H1 (cell line): ENCODE data around the gene ANK3. TPM values are rescaled to one million over a fixed set of nuclear protein-coding genes. Genes with fewer than 3 reads are reported as not detected.

Experiments
- CTCF ChIA-PET: fragments of 300-600 bp; sonication (Branson Sonifier 250); formaldehyde crosslinking; loops from one replicate; lab custom pipeline; 2021; ENCODE audit not compliant: partially characterized antibody; lab: Charles Lee
- POLR2A ChIA-PET: fragments of 300-600 bp; sonication (Branson Sonifier 250); formaldehyde crosslinking; loops from one replicate; lab custom pipeline; 2021; ENCODE audit warnings: inconsistent platforms; ENCODE audit not compliant: partially characterized antibody; lab: Charles Lee
- DNase-seq, 2 experiments: peaks; one replicate each; pipeline versions ENCODE4 v3.0.0 to v3.0.0-alpha.2; 2010 to 2022; ENCODE audit warnings: low spot score in 2 of 2, low read depth in 1 of 2, mixed read lengths in 1 of 2
- FAIRE-seq: peaks from 2 replicates; lab custom pipeline; 2011; peaks lifted over from hg19 to GRCh38; lab: Jason Lieb, UNC
- H2AFZ ChIP-seq: 2 replicates; pipeline ENCODE4 v1.8.1; 2012; ENCODE audit warnings: low read length, inconsistent platforms
- H2AK5ac ChIP-seq: 2 replicates; pipeline ENCODE4 v1.6.1; 2013; ENCODE audit warnings: low read depth, low read length
- H2BK120ac ChIP-seq: replicated peaks from 2 replicates; pipeline ENCODE3; 2013; ENCODE audit warnings: low read depth, low read length, inconsistent platforms
- H2BK12ac ChIP-seq: 2 replicates; pipeline ENCODE4 v1.6.1; 2013; ENCODE audit warnings: low read depth, low read length
- H2BK15ac ChIP-seq: 2 replicates; pipeline ENCODE4 v1.6.1; 2013; ENCODE audit warnings: low read length
- H2BK20ac ChIP-seq: 2 replicates; pipeline ENCODE4 v1.6.1; 2013; ENCODE audit warnings: low read length
- H2BK5ac ChIP-seq: 2 replicates; pipeline ENCODE4 v1.6.1; 2013; ENCODE audit warnings: low read depth, low read length
- H3K14ac ChIP-seq: 2 replicates; pipeline ENCODE4 v1.6.1; 2013; ENCODE audit warnings: inconsistent platforms; ENCODE audit not compliant: insufficient read length
- H3K18ac ChIP-seq: 2 replicates; pipeline ENCODE4 v1.6.1; 2013; ENCODE audit warnings: low read length; ENCODE audit errors: extremely low read depth
- H3K23ac ChIP-seq: 2 replicates; pipeline ENCODE4 v1.6.1; 2013; ENCODE audit warnings: inconsistent platforms; ENCODE audit not compliant: insufficient read length
- H3K23me2 ChIP-seq: 2 replicates; pipeline ENCODE4 v1.6.1; 2013; ENCODE audit warnings: low read depth, low read length
- H3K27ac ChIP-seq: 2 replicates; pipeline ENCODE4 v1.6.1; 2011; ENCODE audit warnings: low read depth, low read length, inconsistent platforms
- H3K27me3 ChIP-seq, 4 experiments: replicated peaks in 1 of 4; 1 replicate in 1 of 4; 2 replicates in 3 of 4; pipeline versions ENCODE4 v1.6.1 to v1.8.1; 2011 to 2013; ENCODE audit warnings: low read length in 3 of 4, mild to moderate bottlenecking in 3 of 4, inconsistent platforms in 2 of 4, mixed read lengths in 2 of 4, moderate library complexity in 1 of 4; ENCODE audit not compliant: control insufficient read depth in 3 of 4, insufficient read depth in 3 of 4; ENCODE audit errors: extremely low read depth in 1 of 4
- H3K36me3 ChIP-seq, 4 experiments: 2 replicates each; pipeline versions ENCODE4 v1.6.1 to v1.8.1; 2011 to 2013; ENCODE audit warnings: mild to moderate bottlenecking in 4 of 4, low read length in 3 of 4, moderate library complexity in 2 of 4, control low read depth in 1 of 4, inconsistent platforms in 1 of 4; ENCODE audit not compliant: insufficient read depth in 4 of 4, control insufficient read depth in 2 of 4
- H3K4ac ChIP-seq: replicated peaks from 2 replicates; pipeline ENCODE3; 2013; ENCODE audit warnings: low read length, low read depth, mixed read lengths, inconsistent platforms; ENCODE audit not compliant: insufficient read length
- H3K4me1 ChIP-seq, 4 experiments: replicated peaks in 1 of 4; 1 replicate in 1 of 4; 2 replicates in 3 of 4; pipeline versions ENCODE4 v1.6.1 to v1.8.1; 2011 to 2013; ENCODE audit warnings: low read length in 3 of 4, inconsistent platforms in 2 of 4, mixed read lengths in 1 of 4; ENCODE audit not compliant: insufficient read depth in 4 of 4, control insufficient read depth in 3 of 4
- H3K4me2 ChIP-seq, 2 experiments: 2 replicates each; pipeline versions ENCODE4 v1.6.1 to v1.8.1; 2011 to 2013; ENCODE audit warnings: low read depth in 2 of 2, low read length in 2 of 2, control low read depth in 1 of 2, inconsistent platforms in 1 of 2, mild to moderate bottlenecking in 1 of 2; ENCODE audit not compliant: insufficient read depth in 1 of 2
- H3K4me3 ChIP-seq, 4 experiments: fragments of 200-600, 300-600 bp in 1 of 4; sonication (generic), shearing (Covaris generic), sonication (Bioruptor Twin) in 1 of 4; 2 replicates each; pipeline versions ENCODE4 v1.5.1 to v1.8.1; 2011 to 2016; ENCODE audit warnings: low read length in 4 of 4, low read depth in 3 of 4, control low read depth in 2 of 4, inconsistent platforms in 2 of 4, mild to moderate bottlenecking in 2 of 4, mixed read lengths in 1 of 4, moderate library complexity in 1 of 4; ENCODE audit not compliant: insufficient read depth in 2 of 4; ENCODE audit errors: extremely low read depth in 1 of 4
- H3K56ac ChIP-seq: replicated peaks from 2 replicates; pipeline ENCODE3; 2013; ENCODE audit warnings: low read depth, mild to moderate bottlenecking, mixed read lengths, low read length, inconsistent platforms; ENCODE audit not compliant: insufficient read length
- H3K79me1 ChIP-seq: 2 replicates; pipeline ENCODE4 v1.6.1; 2013; ENCODE audit warnings: low read depth, low read length, control low read depth
- H3K79me2 ChIP-seq, 2 experiments: 2 replicates each; pipeline versions ENCODE4 v1.6.1 to v1.8.1; 2012 to 2013; ENCODE audit warnings: low read length in 2 of 2, mild to moderate bottlenecking in 2 of 2, inconsistent platforms in 1 of 2; ENCODE audit not compliant: insufficient read depth in 2 of 2, control insufficient read depth in 1 of 2
- H3K9ac ChIP-seq, 4 experiments: replicated peaks in 1 of 4; 1 replicate in 1 of 4; 2 replicates in 3 of 4; pipeline versions ENCODE4 v1.6.1 to v1.8.1; 2011 to 2013; ENCODE audit warnings: low read depth in 3 of 4, low read length in 3 of 4, control low read depth in 2 of 4, mild to moderate bottlenecking in 2 of 4, moderate library complexity in 2 of 4, inconsistent platforms in 1 of 4; ENCODE audit errors: extremely low read depth in 1 of 4
- H3K9me3 ChIP-seq, 2 experiments: 2 replicates each; pipeline versions ENCODE4 v1.6.1 to v1.8.1; 2012 to 2013; ENCODE audit warnings: mild to moderate bottlenecking in 2 of 2, moderate library complexity in 2 of 2, control low read depth in 1 of 2, inconsistent platforms in 1 of 2, low read depth in 1 of 2, low read length in 1 of 2, mixed read lengths in 1 of 2; ENCODE audit not compliant: insufficient read depth in 2 of 2
- H4K20me1 ChIP-seq, 2 experiments: replicated peaks in 1 of 2; 2 replicates each; pipeline versions ENCODE3 to v1.8.1; 2011 to 2013; ENCODE audit warnings: inconsistent platforms in 2 of 2, low read length in 2 of 2, mild to moderate bottlenecking in 1 of 2; ENCODE audit not compliant: insufficient read depth in 2 of 2, control insufficient read depth in 1 of 2
- H4K5ac ChIP-seq: 2 replicates; pipeline ENCODE4 v1.6.1; 2013; ENCODE audit warnings: low read length, low read depth, mixed read lengths, inconsistent platforms; ENCODE audit not compliant: insufficient read length
- H4K8ac ChIP-seq: 2 replicates; pipeline ENCODE4 v1.8.0; 2013; ENCODE audit warnings: mild to moderate bottlenecking, moderate library complexity, low read length, inconsistent platforms; ENCODE audit not compliant: insufficient read depth; ENCODE audit errors: extremely low read depth
- H4K91ac ChIP-seq: replicated peaks from 2 replicates; pipeline ENCODE3; 2013; ENCODE audit warnings: low read length, mixed read lengths, inconsistent platforms; ENCODE audit not compliant: insufficient read length
- EZH2 ChIP-seq: fragments of 200-600 bp; sonication (generic); IDR thresholded peaks from 2 replicates; pipeline ENCODE4 v1.7.1; 2012; ENCODE audit warnings: low read depth, mild to moderate bottlenecking, moderate library complexity, low read length, inconsistent platforms; ENCODE audit not compliant: severe bottlenecking
- WGBS, 2 experiments: shearing (Covaris generic) in 1 of 2; methylation state at CpG; one replicate each; pipeline versions ENCODE4 v1.1.6 to v1.1.7; 2013 to 2015; ENCODE audit warnings: low lambda C conversion rate in 2 of 2, mixed read lengths in 2 of 2, inconsistent platforms in 1 of 2, low coverage in 1 of 2, missing lambda C conversion rate in 1 of 2; ENCODE audit not compliant: insufficient replicate concordance in 2 of 2, insufficient coverage in 1 of 2, insufficient read length in 1 of 2; ENCODE audit errors: extremely low coverage in 1 of 2, missing lambda C conversion rate in 1 of 2; 5-methylcytosine and 5-hydroxymethylcytosine counted together
- polyA plus RNA-seq, 7 experiments: library from polyadenylated mRNA; depleted of rRNA in 3 of 7; stranded (reverse) in 5 of 7; unstranded in 2 of 7; fragments of >200 nt in 5 of 7; fragments of 200-250 nt in 2 of 7; gene quantifications; 1 replicate in 5 of 7; 2 replicates in 1 of 7; 4 replicates in 1 of 7; pipeline versions ENCODE4 v1.2.1 to v1.2.3, GENCODE V29; 2011 to 2013; ENCODE audit warnings: missing spikeins in 2 of 7, mixed read lengths in 2 of 7
- total RNA-seq: library from RNA; stranded (reverse); fragmentation: NEBNext Ultra II Directional; extraction: Animal tissue kit (Norgen Biotek cat#: 25700); gene quantifications from 2 replicates; pipeline ENCODE4 v1.2.1, GENCODE V29; 2021

ANK3 gene
- total and polyA plus RNA-seq, 2 of the 8 experiments (the other 6 are each of a cell fraction or from before 2014, with no cell fraction given) = 18.1 to 67.9 TPM

DNA sequence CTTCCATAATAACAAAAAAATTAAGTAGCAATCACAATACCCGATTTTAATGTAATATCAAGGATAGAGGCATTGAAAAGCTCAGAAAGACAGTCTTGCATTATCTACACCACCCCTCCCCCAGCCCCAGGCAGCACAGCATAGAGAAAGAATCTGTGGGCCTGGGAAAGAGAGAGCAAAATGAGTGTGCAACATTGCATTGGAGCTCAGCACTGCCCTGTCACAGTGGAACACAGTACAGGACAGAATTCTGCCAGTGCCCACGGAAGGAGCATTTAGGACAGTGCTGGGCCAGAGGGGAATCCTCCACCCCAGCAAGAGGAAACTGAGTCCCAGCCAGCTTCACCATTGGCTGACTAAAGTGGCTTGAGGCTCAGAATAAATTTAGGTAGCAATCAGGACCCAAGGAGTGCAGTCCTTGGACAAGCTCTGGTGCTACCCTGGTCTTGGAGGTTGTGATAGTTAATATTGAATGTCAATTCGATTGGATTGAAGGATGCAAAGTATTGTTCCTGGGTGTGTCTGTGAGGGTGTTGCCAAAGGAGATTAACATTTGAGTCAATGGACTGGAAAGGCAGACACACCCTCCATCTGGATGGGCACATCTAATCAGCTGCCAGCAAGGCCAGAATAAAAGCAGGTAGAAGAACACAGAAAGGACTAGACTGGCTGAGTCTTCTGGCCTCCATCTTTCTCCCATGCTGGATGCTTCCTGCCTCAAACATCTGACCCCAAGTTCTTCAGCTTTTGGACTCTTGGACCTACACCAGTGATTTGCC lies 234.4 kb downstream of the ANK3 start:
- Histone ChIP-seq H3K79me2 (no peaks in the 10 kb centered on the region), H3K23me2 (no peaks in the 10 kb centered on the region), H3K56ac (no peak overlapping the region), H3K14ac (no peak overlapping the region), H3K4ac (no peak overlapping the region), H3K23ac (no peak overlapping the region), H3K36me3 (no peaks in the 10 kb centered on the region), H2BK15ac (no peak overlapping the region), H2BK20ac (no peak overlapping the region), H3K4me2 (no peak overlapping the region), H2AK5ac (no peak overlapping the region), H4K20me1 (no peaks in the 10 kb centered on the region), H4K8ac (no peak overlapping the region), H3K18ac (no peak overlapping the region), H2AFZ (no peak overlapping the region), H3K27ac (no peak overlapping the region), H3K4me1 (no peaks in the 10 kb centered on the region), H3K79me1 (no peaks in the 10 kb centered on the region), H3K27me3 (no peaks in the 10 kb centered on the region), H4K5ac (no peak overlapping the region), H2BK5ac (no peak overlapping the region), H4K91ac (no peak overlapping the region), H2BK12ac (no peak overlapping the region), H3K4me3 (no peak overlapping the region), H2BK120ac (no peak overlapping the region), H3K9me3 (0 out of 4 replicates have a peak, but pooled peaks cover 0 to 2% of the 10 kb centered on the region in 2 experiments), H3K9ac (no peak overlapping the region)
- 86% methylated on average over 3 of the region's 3 CpGs; no CpG with 5 or more reads in 1 of the 2 experiments for WGBS, 2 experiments
- POLR2A ChIA-PET = interaction anchor here (2.0 kb wide), 1 partner anchor 15 kb away, joined by 13 read pairs; no protein-coding TSS in a partner anchor
- CTCF ChIA-PET = interaction anchor here (0.7 to 1.3 kb wide), 5 partner anchors 10 to 491 kb away, joined by 3 to 4 read pairs (median 3); no protein-coding TSS in a partner anchor
- FAIRE-seq (no peak), DNase-seq (no peak)
- no peak for TF ChIP-seq EZH2
